CD4-positive, CD25-positive, alpha-beta regulatory T cell (primary cell): Measurements from ENCODE around the gene OR51E2. TPM values are rescaled to one million over a fixed set of nuclear protein-coding genes. Genes with fewer than 3 reads are reported as not detected.

Experiments
- ATAC-seq, 2 donors: fragments of 150-1000 bp; cut with Tn5 transposase; one replicate each; pipeline ENCODE4 v1.10.0; 2021; ENCODE audit warnings: low read depth in 2 of 2, moderate number of reproducible peaks in 2 of 2, moderate library complexity in 1 of 2
- DNase-seq, 3 donors: peaks; one replicate each; pipeline versions ENCODE4 v3.0.0 to v3.0.0-alpha.2; 2012 to 2022; ENCODE audit warnings: mixed read lengths in 1 of 3
- H3K27ac ChIP-seq: one replicate; pipeline ENCODE4 v1.7.0; 2013; ENCODE audit warnings: mild to moderate bottlenecking, low read length; ENCODE audit not compliant: insufficient read depth, poor library complexity, severe bottlenecking
- H3K27me3 ChIP-seq: one replicate; pipeline ENCODE4 v1.7.0; 2013; ENCODE audit warnings: low read length; ENCODE audit not compliant: control insufficient read depth, insufficient read depth
- H3K36me3 ChIP-seq: one replicate; pipeline ENCODE4 v1.7.0; 2013; ENCODE audit warnings: mild to moderate bottlenecking, low read length, moderate library complexity; ENCODE audit not compliant: control insufficient read depth, insufficient read depth
- H3K4me1 ChIP-seq: 2 replicates; pipeline ENCODE4 v1.7.0; 2013; ENCODE audit warnings: mild to moderate bottlenecking, low read length; ENCODE audit not compliant: insufficient read depth, control insufficient read depth, poor library complexity, severe bottlenecking
- H3K4me3 ChIP-seq: one replicate; pipeline ENCODE4 v1.7.0; 2013; ENCODE audit warnings: low read depth, mild to moderate bottlenecking, low read length, moderate library complexity
- H3K9me3 ChIP-seq, 2 experiments: 1 replicate in 1 of 2; 2 replicates in 1 of 2; pipeline ENCODE4 v1.7.0; 2013; ENCODE audit warnings: low read length in 2 of 2, mild to moderate bottlenecking in 1 of 2, moderate library complexity in 1 of 2; ENCODE audit not compliant: control insufficient read depth in 2 of 2
- H3K27ac Mint-ChIP-seq, 3 donors: one replicate each; pipeline ENCODE4 v1.8.0; 2020 to 2022; ENCODE audit warnings: mild to moderate bottlenecking in 3 of 3, mixed read lengths in 3 of 3, moderate library complexity in 2 of 3
- H3K27me3 Mint-ChIP-seq: one replicate; pipeline ENCODE4 v1.8.0; 2022; ENCODE audit warnings: mild to moderate bottlenecking, mixed read lengths
- H3K36me3 Mint-ChIP-seq: one replicate; pipeline ENCODE4 v1.8.0; 2020; ENCODE audit warnings: mixed read lengths
- H3K4me1 Mint-ChIP-seq, 4 donors: one replicate each; pipeline ENCODE4 v1.8.0; 2020 to 2022; ENCODE audit warnings: mixed read lengths in 4 of 4, mild to moderate bottlenecking in 1 of 4
- H3K4me3 Mint-ChIP-seq, 4 donors: one replicate each; pipeline ENCODE4 v1.8.0; 2020 to 2022; ENCODE audit warnings: mild to moderate bottlenecking in 4 of 4, mixed read lengths in 4 of 4, moderate library complexity in 3 of 4
- H3K9me3 Mint-ChIP-seq, 7 donors: one replicate each; pipeline ENCODE4 v1.8.0; 2020 to 2022; ENCODE audit warnings: mixed read lengths in 7 of 7, mild to moderate bottlenecking in 3 of 7, moderate library complexity in 2 of 7
- polyA plus RNA-seq, 4 donors: library from polyadenylated mRNA; unstranded; fragments of 300-500 nt; fragmentation: Illumina TruSeq; gene quantifications; one replicate each; pipeline ENCODE4 v1.2.3, GENCODE V29; 2021
- total RNA-seq: library from RNA; stranded (reverse); gene quantifications from one replicate; pipeline ENCODE4 v1.2.3, GENCODE V29; 2022

Gene OR51E2
- total and polyA plus RNA-seq, 5 donors from 2014 or later: not detected

DNA sequence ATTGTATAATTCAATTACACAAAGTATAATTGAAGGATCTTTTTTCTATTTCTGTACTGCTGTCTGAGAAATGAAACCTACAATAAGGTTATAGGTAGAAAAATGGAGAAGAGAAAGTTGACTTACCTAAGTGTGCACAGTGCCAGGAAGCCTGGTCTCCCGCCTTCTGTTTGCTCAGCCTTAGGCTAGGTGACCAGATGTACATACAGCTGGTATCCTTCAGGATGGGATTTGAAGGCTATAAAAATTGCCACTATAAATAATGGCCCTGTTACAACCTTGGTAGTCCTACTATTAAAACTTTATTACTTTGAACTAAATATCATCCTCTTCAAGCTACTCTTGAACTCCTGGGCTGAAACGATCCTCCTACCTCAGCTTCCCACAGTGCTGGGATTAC lies 19.7 kb downstream of the OR51E2 start:
- H3K4me1 Mint-ChIP-seq: no peaks in the 10 kb centered on the region
- H3K9me3 Mint-ChIP-seq: peaks cover 0 to 4% (median 0%) of the 10 kb centered on the region in 7 donors
- no peak overlapping the region for H3K4me3 Mint-ChIP-seq

DNA sequence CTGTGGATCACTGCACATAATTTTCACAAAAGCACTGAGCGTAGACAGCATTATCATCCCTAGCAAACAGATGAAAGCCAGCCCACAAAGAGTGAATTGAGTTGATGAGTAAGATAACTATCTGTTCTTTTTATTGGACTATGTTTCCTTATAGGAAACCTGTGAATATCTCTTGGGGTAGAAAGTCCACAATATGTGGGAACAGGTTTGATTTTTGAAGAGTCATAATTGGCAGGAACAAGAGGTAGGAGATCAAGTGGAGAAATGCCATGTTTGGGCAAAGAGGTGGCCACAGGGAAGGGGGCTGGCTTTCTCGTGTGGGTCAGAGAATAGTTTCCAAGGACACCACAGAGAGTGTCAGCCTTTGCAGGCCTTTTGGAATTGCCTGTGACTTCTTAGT lies 23.9 kb downstream of the OR51E2 start:
- Mint-ChIP-seq H3K4me1 (no peaks in the 10 kb centered on the region), H3K36me3 (no peaks in the 10 kb centered on the region), H3K27ac (no peak overlapping the region), H3K4me3 (no peak overlapping the region), H3K9me3 (peaks cover 0 to 2% (median 0%) of the 10 kb centered on the region in 7 donors), H3K27me3 (peaks cover 20% of the 10 kb centered on the region)
- Histone ChIP-seq H3K4me3 (no peak overlapping the region), H3K27me3 (no peaks in the 10 kb centered on the region), H3K4me1 (no peaks in the 10 kb centered on the region), H3K9me3 (no peaks in the 10 kb centered on the region), H3K36me3 (no peaks in the 10 kb centered on the region), H3K27ac (no peak overlapping the region)
- DNase-seq: no peak
- ATAC-seq: no peak

More for the DNA sequence above, 19.7 kb downstream of the OR51E2 start:
- DNase-seq: no peak
- Histone ChIP-seq H3K9me3 (no peaks in the 10 kb centered on the region), H3K27ac (no peak overlapping the region), H3K4me1 (no peaks in the 10 kb centered on the region), H3K27me3 (no peaks in the 10 kb centered on the region), H3K36me3 (no peaks in the 10 kb centered on the region), H3K4me3 (no peak overlapping the region)
- H3K27ac Mint-ChIP-seq: no peak overlapping the region
- no peak for ATAC-seq
- no peaks in the 10 kb centered on the region for H3K36me3 Mint-ChIP-seq
- peaks cover 8% of the 10 kb centered on the region for H3K27me3 Mint-ChIP-seq

DNA sequence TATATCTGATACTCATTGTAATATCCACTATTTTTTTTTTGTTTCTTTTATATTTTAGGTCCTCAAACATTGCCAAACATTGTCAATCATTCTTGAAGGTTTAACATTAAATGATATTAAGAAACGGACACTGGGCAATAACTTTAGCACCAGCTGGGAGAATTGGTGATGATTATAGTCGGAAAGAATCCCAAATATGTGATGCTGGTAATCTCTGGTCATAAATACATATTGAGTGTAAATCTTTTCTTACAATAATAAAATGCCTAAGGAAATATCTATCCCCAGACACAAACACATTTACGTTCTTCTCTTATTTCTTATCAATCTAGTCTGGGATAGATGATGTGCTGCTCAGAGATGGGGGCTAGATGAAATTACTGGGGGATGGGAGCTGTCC lies 25.2 kb downstream of the OR51E2 start:
- no peaks in the 10 kb centered on the region for H3K4me1 ChIP-seq
- H3K4me3 Mint-ChIP-seq: no peak overlapping the region
- no peaks in the 10 kb centered on the region for H3K9me3 ChIP-seq
- no peak overlapping the region for H3K27ac Mint-ChIP-seq
- ATAC-seq (no peak), DNase-seq (no peak)
- peaks cover 28% of the 10 kb centered on the region for H3K27me3 Mint-ChIP-seq
- H3K36me3 ChIP-seq: no peaks in the 10 kb centered on the region
- no peaks in the 10 kb centered on the region for H3K36me3 Mint-ChIP-seq
- peaks cover 1% of the 10 kb centered on the region for H3K27me3 ChIP-seq
- peaks cover 0 to 2% (median 0%) of the 10 kb centered on the region in 7 donors for H3K9me3 Mint-ChIP-seq
- no peaks in the 10 kb centered on the region for H3K4me1 Mint-ChIP-seq
- no peak overlapping the region for H3K4me3 ChIP-seq
- H3K27ac ChIP-seq: no peak overlapping the region

DNA sequence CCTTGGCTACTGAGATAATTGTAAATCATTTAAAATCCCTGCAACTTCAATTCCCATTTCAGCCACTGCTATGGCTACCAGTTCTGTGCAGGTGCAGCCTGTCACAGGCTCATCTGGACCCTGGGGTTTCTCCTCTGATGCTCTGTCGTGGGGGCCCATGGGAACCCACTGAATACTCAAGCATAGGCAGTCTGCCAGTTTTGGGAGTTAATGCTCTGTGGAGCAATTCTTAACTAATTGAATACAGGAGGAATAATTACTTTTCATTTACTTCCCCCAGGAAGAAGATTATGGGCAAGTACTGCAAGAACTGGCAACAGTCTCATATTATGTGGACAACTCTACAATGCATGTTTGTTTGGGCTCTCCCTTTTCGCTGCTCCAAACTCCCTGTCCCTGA lies 25.9 kb downstream of the OR51E2 start:
- H3K36me3 ChIP-seq: no peaks in the 10 kb centered on the region
- no peak overlapping the region for H3K4me3 ChIP-seq
- H3K9me3 ChIP-seq: no peaks in the 10 kb centered on the region
- H3K27me3 ChIP-seq: peaks cover 1% of the 10 kb centered on the region
- Mint-ChIP-seq H3K9me3 (peaks cover 0 to 2% (median 0%) of the 10 kb centered on the region in 7 donors), H3K27ac (no peak overlapping the region), H3K4me3 (no peak overlapping the region), H3K36me3 (no peaks in the 10 kb centered on the region), H3K27me3 (peaks cover 28% of the 10 kb centered on the region), H3K4me1 (no peaks in the 10 kb centered on the region)
- DNase-seq (no peak), ATAC-seq (no peak)
- H3K27ac ChIP-seq: no peak overlapping the region
- H3K4me1 ChIP-seq: no peaks in the 10 kb centered on the region

DNA sequence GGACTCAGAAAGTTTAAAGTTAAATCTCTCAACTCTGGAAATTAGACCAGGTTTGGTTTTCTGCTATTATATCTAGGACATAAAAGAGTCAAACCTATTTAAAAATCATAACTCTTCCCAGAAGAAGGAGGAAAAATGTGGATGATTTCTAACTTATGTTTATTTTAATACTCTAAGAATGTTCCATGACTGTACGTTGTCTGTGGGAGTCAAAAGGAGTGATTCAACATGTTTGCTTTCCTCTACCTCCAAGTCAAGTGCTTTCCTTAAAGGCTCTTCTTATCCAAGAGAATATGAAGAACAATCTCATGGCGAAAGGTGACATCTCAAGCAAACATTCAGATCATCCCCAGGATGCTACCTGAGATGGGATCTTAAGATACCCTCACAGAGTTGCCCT lies 32.2 kb downstream of the OR51E2 start:
- ATAC-seq (no peak), DNase-seq (no peak)
- H3K9me3 Mint-ChIP-seq: peaks cover 0 to 1% (median 0%) of the 10 kb centered on the region in 7 donors
- no peak overlapping the region for H3K27ac Mint-ChIP-seq
- Histone ChIP-seq H3K27me3 (peaks cover 1% of the 10 kb centered on the region), H3K36me3 (no peaks in the 10 kb centered on the region), H3K4me1 (no peaks in the 10 kb centered on the region), H3K27ac (no peak overlapping the region), H3K4me3 (no peak overlapping the region), H3K9me3 (no peaks in the 10 kb centered on the region)
- no peaks in the 10 kb centered on the region for H3K4me1 Mint-ChIP-seq
- no peak overlapping the region for H3K4me3 Mint-ChIP-seq
- no peaks in the 10 kb centered on the region for H3K36me3 Mint-ChIP-seq
- peaks cover 19% of the 10 kb centered on the region for H3K27me3 Mint-ChIP-seq

DNA sequence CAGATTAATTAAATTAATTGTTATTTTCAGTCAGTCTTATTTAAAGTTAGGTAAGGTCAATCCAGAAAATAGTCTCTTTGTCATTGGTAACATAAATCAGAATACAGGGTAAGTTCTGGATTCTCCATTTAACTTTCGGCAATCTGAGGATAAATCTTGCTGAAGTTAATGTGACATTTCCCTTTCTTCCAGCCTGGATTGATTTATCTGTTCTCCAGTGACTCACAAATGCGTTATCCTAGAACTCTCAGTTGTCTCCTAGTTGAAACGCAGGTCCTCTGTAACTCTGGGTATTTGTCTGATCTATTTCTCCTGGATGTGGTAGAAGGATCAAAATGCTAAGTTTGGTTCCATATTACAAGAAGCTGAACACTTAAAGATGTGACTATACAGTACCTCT lies 32.9 kb downstream of the OR51E2 start:
- peaks cover 1% of the 10 kb centered on the region for H3K27me3 ChIP-seq
- no peak for DNase-seq
- H3K36me3 ChIP-seq: no peaks in the 10 kb centered on the region
- H3K27ac ChIP-seq: no peak overlapping the region
- H3K4me3 Mint-ChIP-seq: no peak overlapping the region
- H3K9me3 Mint-ChIP-seq: peaks cover 0 to 1% (median 0%) of the 10 kb centered on the region in 7 donors
- no peaks in the 10 kb centered on the region for H3K4me1 ChIP-seq
- H3K36me3 Mint-ChIP-seq: no peaks in the 10 kb centered on the region
- no peak overlapping the region for H3K27ac Mint-ChIP-seq
- H3K4me1 Mint-ChIP-seq: no peaks in the 10 kb centered on the region
- no peak overlapping the region for H3K4me3 ChIP-seq
- ATAC-seq: no peak
- no peaks in the 10 kb centered on the region for H3K9me3 ChIP-seq
- H3K27me3 Mint-ChIP-seq: peaks cover 19% of the 10 kb centered on the region

DNA sequence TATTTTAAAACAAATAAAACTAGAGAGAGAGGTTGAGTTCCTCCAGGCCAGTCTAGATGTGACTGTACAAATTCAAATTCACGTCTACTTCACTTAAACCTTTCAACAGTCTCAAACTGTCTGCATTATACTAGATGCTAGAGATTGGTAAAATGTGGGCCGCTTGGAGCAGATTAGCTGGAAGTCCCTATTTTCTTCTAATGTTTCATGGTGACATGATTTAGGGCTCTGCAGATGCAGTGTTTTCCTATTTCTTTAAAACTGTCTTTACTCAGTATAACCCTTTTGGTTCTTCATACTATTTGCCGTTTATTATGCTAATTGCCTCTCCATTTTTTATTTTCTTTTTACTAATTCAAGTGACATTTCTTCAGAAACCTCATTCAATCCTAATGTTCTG lies 33.5 kb downstream of the OR51E2 start:
- Mint-ChIP-seq H3K9me3 (peaks cover 0 to 1% (median 0%) of the 10 kb centered on the region in 7 donors), H3K4me3 (no peak overlapping the region), H3K4me1 (no peaks in the 10 kb centered on the region), H3K27ac (no peak overlapping the region), H3K27me3 (peaks cover 14% of the 10 kb centered on the region), H3K36me3 (no peaks in the 10 kb centered on the region)
- ATAC-seq: no peak
- Histone ChIP-seq H3K27ac (no peak overlapping the region), H3K36me3 (no peaks in the 10 kb centered on the region), H3K4me3 (no peak overlapping the region), H3K27me3 (peaks cover 1% of the 10 kb centered on the region), H3K4me1 (no peaks in the 10 kb centered on the region), H3K9me3 (no peaks in the 10 kb centered on the region)
- DNase-seq: no peak

DNA sequence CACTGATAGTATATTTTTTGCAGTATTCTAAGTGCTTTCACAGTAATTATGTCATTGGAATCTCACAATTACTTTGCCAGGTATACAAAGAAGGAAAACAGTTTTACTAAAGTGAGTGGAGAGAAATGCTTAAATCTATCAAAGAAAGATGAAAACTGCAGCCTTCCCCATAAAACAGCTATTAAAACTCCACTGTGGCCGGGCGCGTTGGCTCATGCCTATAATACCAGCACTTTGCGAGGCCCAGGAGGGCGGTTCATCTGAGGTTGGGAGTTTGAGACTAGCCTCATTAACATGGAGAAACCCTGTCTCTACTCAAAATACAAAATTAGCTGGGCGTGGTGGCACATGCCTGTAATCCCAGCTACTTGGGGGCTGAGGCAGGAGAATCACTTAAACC lies 34.8 kb downstream of the OR51E2 start:
- H3K36me3 Mint-ChIP-seq: no peaks in the 10 kb centered on the region
- ATAC-seq (no peak), DNase-seq (no peak)
- Histone ChIP-seq H3K9me3 (no peaks in the 10 kb centered on the region), H3K4me3 (no peak overlapping the region), H3K4me1 (no peaks in the 10 kb centered on the region), H3K27me3 (peaks cover 1% of the 10 kb centered on the region), H3K36me3 (no peaks in the 10 kb centered on the region), H3K27ac (no peak overlapping the region)
- H3K9me3 Mint-ChIP-seq: peaks cover 0 to 1% (median 0%) of the 10 kb centered on the region in 7 donors
- no peak overlapping the region for H3K27ac Mint-ChIP-seq
- no peak overlapping the region for H3K4me3 Mint-ChIP-seq
- H3K27me3 Mint-ChIP-seq: peaks cover 9% of the 10 kb centered on the region
- no peaks in the 10 kb centered on the region for H3K4me1 Mint-ChIP-seq
